Ovary (tissue), 9 donors: ENCODE results near the gene STRADB. TPM values are rescaled to one million over a fixed set of nuclear protein-coding genes. Genes with fewer than 3 reads are reported as not detected.
"Not testable (repeated sequence)": the region's sequence is repeated elsewhere in the genome, so short reads cannot be mapped to it uniquely, and the experiment has no call there.

Source experiments
- DNase-seq, 5 donors: peaks; one replicate each; pipeline ENCODE4 v3.0.0-alpha.2; 2019 to 2020
- H3K27ac ChIP-seq, 2 donors: fragments of 200-600 bp; one replicate each; pipeline versions ENCODE4 v1.5.1 to v1.8.0; 2019 to 2022
- H3K27me3 ChIP-seq: fragments of 200-600 bp; one replicate; pipeline ENCODE4 v1.8.0; 2022
- H3K36me3 ChIP-seq: fragments of 200-600 bp; sonication (generic); one replicate; pipeline ENCODE4 v1.5.1; 2019
- H3K4me1 ChIP-seq: one replicate; pipeline ENCODE4 v1.8.1; 2013; ENCODE audit warnings: mild to moderate bottlenecking, moderate library complexity; ENCODE audit not compliant: insufficient read depth
- H3K4me3 ChIP-seq: fragments of 200-600 bp; sonication (generic); one replicate; pipeline ENCODE4 v1.5.1; 2017
- H3K9me3 ChIP-seq, 2 donors: fragments of 200-600 bp in 1 of 2; sonication (generic) in 1 of 2; one replicate each; pipeline versions ENCODE4 v1.5.1 to v1.8.1; 2013 to 2019; ENCODE audit warnings: mild to moderate bottlenecking in 1 of 2, moderate library complexity in 1 of 2
- EP300 ChIP-seq: sonication (generic); formaldehyde crosslinking; IDR thresholded peaks from one replicate; pipeline ENCODE4 v1.6.1; 2017; ENCODE audit warnings: antibody characterized with exemption
- POLR2A ChIP-seq: fragments of 450-650 bp; IDR thresholded peaks from one replicate; pipeline ENCODE4 v1.6.1; 2017; ENCODE audit warnings: antibody characterized with exemption, mild to moderate bottlenecking, moderate library complexity
- WGBS, 3 donors: extraction: QIAGEN DNeasy Blood & Tissue Kit in 1 of 3; methylation state at CpG; one replicate each; pipeline versions ENCODE4 v1.1.5 to v1.1.7; 2013 to 2017; 5-methylcytosine and 5-hydroxymethylcytosine counted together
- intact Hi-C, 4 donors: fragments of 100-400 bp; cut with DNase I; formaldehyde crosslinking; loops; one replicate each; pipeline versions ENCODE4 v1.11.0 to v1.15.1; 2022 to 2023
- polyA plus RNA-seq, 2 donors: library from polyadenylated mRNA; stranded (reverse); fragments of 200-250 nt in 1 of 2; fragments of 350-450 nt in 1 of 2; fragmentation: Illumina TruSeq in 1 of 2; extraction: RNeasy Lipid Tissue Mini Kit (QIAGEN cat#74804) in 1 of 2; gene quantifications; one replicate each; pipeline ENCODE4 v1.2.3, GENCODE V29; 2013 to 2014
- total RNA-seq, 7 donors: library from RNA; depleted of rRNA in 2 of 7; stranded (reverse); fragments of >200 nt in 2 of 7; fragmentation: NEBNext Ultra II Directional in 3 of 7; extraction: Animal tissue kit (Norgen Biotek cat#: 25700) in 3 of 7; gene quantifications; one replicate each; pipeline versions ENCODE4 v1.1.0 to v1.2.4, GENCODE V29; 2016 to 2023
- TF ChIP-seq, protein P1 (sequence below), 3 donors: fragments of 450-650 bp in 2 of 3; fragments of 200-600 bp in 1 of 3; IDR thresholded peaks; one replicate each; pipeline versions ENCODE4 v1.5.1 to v1.8.0; 2016 to 2022; ENCODE audit warnings: antibody characterized with exemption in 3 of 3, mild to moderate bottlenecking in 1 of 3
- donor health status: DM: no; HTN: no; CAD: no; lungs with moderate emphysema.
- donor health status: DM: no; HTN: no; CAD: no.
- donor health status: Bipolar disorder and iron deficiency.
- donor health status: DM: yes; HTN: yes; CAD: no.
- donor health status: DM: no; HTN: no; CAD: no.
- donor health status: DM: yes; HTN: yes; CAD: no.

The STRADB gene
- total and polyA plus RNA-seq, 9 donors: 11.7 to 33.3 (median 16.5) TPM

DNA sequence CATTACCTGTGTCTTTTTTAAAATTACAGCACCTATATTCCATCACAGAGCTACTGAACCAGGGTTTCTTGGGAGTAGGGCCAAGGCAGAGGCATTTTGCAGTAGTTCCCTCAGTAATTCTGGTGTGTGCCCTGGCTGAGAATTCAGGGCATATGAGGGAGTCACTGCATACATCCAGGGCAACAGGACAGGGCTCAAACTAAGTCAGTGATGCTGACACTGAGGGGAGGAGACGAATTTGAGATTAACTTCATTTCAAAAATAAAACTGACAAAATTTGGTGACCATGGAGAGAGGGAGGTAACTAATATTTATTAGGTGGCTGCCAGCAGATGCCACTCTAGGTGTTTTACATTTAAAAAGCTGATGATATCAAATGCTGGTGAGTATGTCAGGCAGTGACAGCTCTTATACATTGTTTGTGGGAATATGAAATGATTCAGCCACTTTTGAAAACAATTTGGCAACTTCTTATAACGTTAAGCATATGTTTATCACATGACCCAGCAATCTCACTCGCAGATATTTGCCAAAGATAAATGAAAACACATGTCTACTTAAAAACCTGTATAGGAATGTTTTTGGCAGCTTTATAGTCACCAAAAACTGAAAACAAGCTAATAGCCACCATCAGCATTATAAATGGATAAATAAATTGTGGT lies 20.3 kb downstream of the STRADB start:
- 79 to 80% (median 79%) methylated on average over 3 of the region's 3 CpGs for WGBS, 3 donors
- Histone ChIP-seq H3K4me3 (no peak overlapping the region), H3K4me1 (no peaks in the 10 kb centered on the region), H3K9me3 (no peaks in the 10 kb centered on the region), H3K27me3 (no peaks in the 10 kb centered on the region), H3K27ac (no peak overlapping the region), H3K36me3 (no peaks in the 10 kb centered on the region)
- TF ChIP-seq, protein P1, sequence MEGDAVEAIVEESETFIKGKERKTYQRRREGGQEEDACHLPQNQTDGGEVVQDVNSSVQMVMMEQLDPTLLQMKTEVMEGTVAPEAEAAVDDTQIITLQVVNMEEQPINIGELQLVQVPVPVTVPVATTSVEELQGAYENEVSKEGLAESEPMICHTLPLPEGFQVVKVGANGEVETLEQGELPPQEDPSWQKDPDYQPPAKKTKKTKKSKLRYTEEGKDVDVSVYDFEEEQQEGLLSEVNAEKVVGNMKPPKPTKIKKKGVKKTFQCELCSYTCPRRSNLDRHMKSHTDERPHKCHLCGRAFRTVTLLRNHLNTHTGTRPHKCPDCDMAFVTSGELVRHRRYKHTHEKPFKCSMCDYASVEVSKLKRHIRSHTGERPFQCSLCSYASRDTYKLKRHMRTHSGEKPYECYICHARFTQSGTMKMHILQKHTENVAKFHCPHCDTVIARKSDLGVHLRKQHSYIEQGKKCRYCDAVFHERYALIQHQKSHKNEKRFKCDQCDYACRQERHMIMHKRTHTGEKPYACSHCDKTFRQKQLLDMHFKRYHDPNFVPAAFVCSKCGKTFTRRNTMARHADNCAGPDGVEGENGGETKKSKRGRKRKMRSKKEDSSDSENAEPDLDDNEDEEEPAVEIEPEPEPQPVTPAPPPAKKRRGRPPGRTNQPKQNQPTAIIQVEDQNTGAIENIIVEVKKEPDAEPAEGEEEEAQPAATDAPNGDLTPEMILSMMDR (IDR thresholded peaks at IDR 0.05): no peak
- TF ChIP-seq POLR2A (no peak), EP300 (no peak)
- intact Hi-C loops: no loop called here
- DNase-seq: no peak

- DNase-seq: no peak
- Histone ChIP-seq H3K27me3 (no peaks in the 10 kb centered on the region), H3K9me3 (no peaks in the 10 kb centered on the region), H3K36me3 (no peaks in the 10 kb centered on the region), H3K27ac (no peak overlapping the region), H3K4me1 (no peaks in the 10 kb centered on the region), H3K4me3 (no peak overlapping the region)
- TF ChIP-seq EP300 (no peak), POLR2A (no peak)
- TF ChIP-seq, protein P1 (IDR thresholded peaks at IDR 0.05): no peak
- intact Hi-C loops: no loop called here
- 86 to 89% (median 86%) methylated on average over 3 of the region's 3 CpGs for WGBS, 3 donors
Measured at GRCh38 chr2:201472411-201472810, 20.9 kb downstream of the STRADB start.

DNA sequence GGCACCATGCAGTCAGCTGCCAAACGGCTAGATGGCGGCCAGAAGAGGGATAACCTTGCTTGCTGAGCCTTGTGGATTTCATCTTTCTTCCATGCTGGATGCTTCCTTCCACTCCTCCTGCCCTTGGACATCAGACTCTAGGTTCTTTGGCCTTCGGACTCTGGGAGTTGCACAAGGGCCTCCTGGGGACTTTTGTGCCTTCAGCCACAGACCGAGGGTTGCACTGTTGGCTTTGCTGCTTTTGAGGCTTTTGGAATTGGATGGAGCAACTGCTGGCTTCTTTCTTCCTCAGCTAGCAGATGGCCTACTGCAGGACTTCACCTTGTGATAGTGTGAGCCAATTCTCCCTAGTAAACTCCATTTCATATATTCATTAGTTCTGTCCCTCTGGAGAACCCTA lies 31.0 kb downstream of the STRADB start:
- TF ChIP-seq, protein P1 (IDR thresholded peaks at IDR 0.05): no peak
- TF ChIP-seq POLR2A (no peak), EP300 (no peak)
- intact Hi-C loops: no loop called here
- Histone ChIP-seq H3K27ac (no peak overlapping the region), H3K4me1 (no peaks in the 10 kb centered on the region), H3K27me3 (no peaks in the 10 kb centered on the region), H3K9me3 (no peaks in the 10 kb centered on the region), H3K36me3 (no peaks in the 10 kb centered on the region), H3K4me3 (no peak overlapping the region)
- DNase-seq: no peak
- 95 to 98% (median 97%) methylated on average over 4 of the region's 4 CpGs for WGBS, 3 donors

DNA sequence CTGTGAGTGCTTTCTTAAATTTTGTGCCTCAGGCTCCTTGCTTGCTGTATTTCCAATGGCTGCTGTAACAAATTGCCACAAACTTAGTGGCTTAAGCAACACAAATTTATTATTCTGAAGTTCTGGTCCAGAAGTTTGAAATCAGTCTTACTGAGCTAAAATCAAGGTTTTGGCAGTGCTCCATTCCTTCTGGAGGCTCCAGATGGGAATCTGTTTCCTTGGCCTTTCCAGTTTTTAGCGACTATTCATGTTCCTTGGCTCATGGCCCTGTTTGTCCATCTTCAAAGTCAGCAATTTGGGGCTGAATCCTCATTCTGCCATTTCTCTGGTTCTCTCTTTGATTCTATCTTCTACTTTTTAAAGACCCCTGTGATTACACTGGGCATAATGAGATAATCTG lies 31.8 kb downstream of the STRADB start:
- 0 to 40% (median 35%) methylated on average over 1 of the region's 1 CpG for WGBS, 3 donors
- intact Hi-C loops: no loop called here
- no peak overlapping the region for H3K4me3 ChIP-seq
- no peaks in the 10 kb centered on the region for H3K9me3 ChIP-seq
- H3K36me3 ChIP-seq: no peaks in the 10 kb centered on the region
- no peak for DNase-seq
- no peaks in the 10 kb centered on the region for H3K4me1 ChIP-seq
- no peaks in the 10 kb centered on the region for H3K27me3 ChIP-seq
- TF ChIP-seq EP300 (no peak), POLR2A (no peak)
- TF ChIP-seq, protein P1 (IDR thresholded peaks at IDR 0.05): no peak
- no peak overlapping the region for H3K27ac ChIP-seq

- H3K36me3 ChIP-seq: not testable (repeated sequence)
Measured at GRCh38 chr2:201483758-201484157, 32.2 kb downstream of the STRADB start.

More at GRCh38 chr2:201483758-201484157, 32.2 kb downstream of the STRADB start:
- H3K27me3 ChIP-seq, H3K27ac ChIP-seq, DNase-seq, H3K4me3 ChIP-seq, H3K4me1 ChIP-seq, H3K9me3 ChIP-seq, intact Hi-C loops: not testable (repeated sequence)
- 87 to 92% (median 89%) methylated on average over 4 of the region's 4 CpGs for WGBS, 3 donors
